Renal cortical epithelial cell (primary cell): ENCODE data around the gene TGFB2. TPM values are rescaled to one million over a fixed set of nuclear protein-coding genes. Genes with fewer than 3 reads are reported as not detected.

Source experiments
- DNase-seq: peaks from one replicate; pipeline ENCODE4 v3.0.0-alpha.2; 2011; ENCODE audit warnings: low read depth
- total RNA-seq: library from RNA; depleted of rRNA; stranded (reverse); fragments of >200 nt; gene quantifications from 2 replicates; pipeline ENCODE4 v1.2.3, GENCODE V29; 2014

TGFB2 gene
- total RNA-seq, 1 donor from 2014 or later: 69.3 TPM

DNA sequence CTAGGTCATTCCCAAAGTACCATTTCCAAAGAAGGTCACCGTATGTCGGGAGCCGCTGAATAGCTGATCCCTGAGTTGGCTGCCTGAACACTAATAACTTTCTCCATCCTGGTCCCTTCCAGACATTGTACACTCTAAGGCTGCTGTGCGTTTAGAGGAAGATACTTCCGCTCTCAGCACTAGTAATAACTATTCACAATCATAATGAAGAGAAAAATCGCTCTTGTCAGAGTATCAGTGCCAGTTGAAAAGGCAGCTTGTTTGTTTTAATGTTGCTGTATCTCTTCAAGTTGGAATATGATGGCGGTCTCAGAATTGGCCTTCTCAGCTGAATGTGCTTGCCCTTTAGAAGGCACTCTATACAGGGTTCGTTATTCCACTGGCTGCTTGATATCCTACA is 43.5 kb downstream of the TGFB2 start:
- DNase-seq: no peak

DNA sequence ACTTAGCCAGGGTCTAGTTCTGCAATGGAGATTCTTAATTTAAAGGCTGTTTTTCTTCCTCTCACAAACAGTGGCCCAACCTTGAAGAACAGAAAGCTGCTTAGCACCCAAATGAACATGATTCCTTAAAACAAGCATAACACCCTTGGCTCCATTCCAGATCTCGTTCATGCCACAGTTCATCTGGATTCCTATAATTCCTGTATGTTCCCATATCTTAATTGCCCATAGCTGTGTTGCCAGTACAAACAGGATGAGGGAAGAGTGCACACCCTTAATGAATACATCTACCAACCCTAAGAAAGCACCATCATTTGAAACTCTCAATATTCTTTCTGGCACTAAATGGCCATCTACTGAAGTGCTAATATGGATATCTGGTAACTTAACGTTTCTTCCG is 45.5 kb downstream of the TGFB2 start:
- DNase-seq: peak; percentile 53

DNA sequence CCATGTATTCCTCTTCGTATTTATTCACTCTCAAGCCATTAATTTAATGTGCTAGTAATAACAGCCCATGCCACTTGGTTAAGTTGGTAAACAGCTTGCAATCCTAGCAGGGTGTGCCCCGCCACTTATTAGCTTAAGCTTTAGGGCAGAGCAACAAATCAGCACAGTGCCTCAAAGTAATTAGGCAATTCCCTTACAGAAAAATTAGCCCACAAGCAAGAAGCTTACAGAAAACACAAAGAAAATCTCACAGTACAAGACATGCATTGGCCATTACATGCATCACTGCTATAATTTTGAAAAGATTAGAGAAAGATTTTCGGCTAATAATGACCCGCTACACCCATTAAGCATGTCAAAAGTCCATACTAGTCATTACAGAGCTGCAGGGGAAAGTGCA is 47.6 kb downstream of the TGFB2 start:
- DNase-seq: peak; percentile 74

DNA sequence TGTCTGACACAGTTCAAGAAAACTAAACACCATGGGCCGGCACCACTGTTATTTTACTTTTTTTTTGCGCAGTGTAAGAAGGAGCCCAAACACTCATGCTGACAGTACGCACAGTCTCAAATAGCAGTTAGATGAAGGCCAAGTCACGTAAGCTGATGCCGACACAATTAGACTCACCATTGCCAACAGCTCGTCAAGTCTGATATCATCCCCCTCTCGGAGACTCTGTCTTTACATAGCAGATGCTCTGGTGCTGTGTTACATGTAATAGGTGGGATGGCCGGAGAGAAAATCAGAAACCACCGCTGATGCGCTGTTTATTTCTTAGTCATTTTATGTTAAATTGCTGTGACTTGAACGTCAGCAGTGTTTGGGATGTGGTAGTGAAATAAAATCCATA is 49.3 kb downstream of the TGFB2 start:
- DNase-seq: no peak

DNA sequence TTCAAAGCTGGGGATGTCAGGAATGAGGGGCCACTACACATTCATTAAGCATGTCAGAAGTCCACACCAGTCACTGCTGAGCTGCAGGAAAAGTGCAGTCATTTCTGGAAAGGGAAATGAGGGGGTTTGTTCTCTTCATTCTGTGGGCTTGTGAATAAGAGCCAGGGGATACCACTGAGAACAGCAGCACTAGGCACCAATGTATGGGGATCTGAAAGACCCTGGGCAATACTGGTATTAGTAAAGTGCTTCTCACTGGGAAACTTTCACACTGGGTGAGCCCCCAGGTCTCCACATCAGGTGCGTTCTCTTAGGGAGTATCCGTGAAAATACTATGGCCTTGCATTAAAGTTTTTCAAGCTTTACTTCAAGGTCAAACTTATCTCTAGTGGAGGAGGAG is 49.9 kb downstream of the TGFB2 start:
- no peak for DNase-seq

DNA sequence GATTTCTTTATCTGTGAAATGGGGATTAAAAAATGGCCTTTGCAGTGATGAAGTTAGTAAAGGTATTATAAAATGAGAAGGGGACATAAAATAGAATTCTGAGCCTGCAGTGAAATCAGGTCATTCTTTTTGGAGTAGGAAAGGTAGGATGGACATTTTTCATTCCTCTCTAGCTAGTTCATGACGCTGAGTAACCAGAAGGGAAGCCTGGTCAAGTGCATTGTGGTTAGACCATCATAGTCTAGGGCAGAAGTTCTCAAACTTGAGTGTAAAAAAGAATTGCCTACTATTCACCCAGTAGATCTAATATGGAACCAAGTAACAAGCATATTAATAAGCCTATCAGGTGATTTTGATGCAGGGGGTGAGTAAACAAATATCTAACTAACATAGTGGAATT is 50.8 kb downstream of the TGFB2 start:
- DNase-seq: no peak

DNA sequence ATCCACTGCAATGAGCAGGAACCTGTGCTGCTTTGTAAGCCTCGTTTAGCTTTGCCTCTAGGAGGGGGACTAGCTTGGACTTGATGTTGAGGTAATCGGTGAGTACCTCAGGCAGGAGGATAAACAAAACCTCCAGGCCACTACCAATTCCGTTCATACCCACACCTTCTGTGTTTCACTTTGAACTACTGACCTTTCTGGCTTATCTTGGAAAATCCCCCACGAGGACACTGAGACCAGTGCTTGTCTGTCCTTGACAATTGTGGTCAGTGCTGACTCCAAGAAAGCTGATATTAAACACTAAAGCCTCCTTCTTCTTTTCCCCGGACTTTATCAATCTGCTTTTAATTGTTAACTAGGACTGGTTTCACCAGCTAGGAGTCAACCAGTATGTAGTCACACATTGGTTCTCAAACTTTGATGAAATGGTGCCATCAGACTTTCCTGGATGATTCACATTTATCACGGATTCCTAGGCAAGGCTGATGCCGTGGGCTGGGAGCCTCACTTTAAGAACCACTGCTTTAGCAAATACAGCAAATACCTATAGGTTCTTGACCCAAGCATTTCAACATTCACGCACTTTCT is 52.7 kb downstream of the TGFB2 start:
- peak; percentile 94 for DNase-seq

DNA sequence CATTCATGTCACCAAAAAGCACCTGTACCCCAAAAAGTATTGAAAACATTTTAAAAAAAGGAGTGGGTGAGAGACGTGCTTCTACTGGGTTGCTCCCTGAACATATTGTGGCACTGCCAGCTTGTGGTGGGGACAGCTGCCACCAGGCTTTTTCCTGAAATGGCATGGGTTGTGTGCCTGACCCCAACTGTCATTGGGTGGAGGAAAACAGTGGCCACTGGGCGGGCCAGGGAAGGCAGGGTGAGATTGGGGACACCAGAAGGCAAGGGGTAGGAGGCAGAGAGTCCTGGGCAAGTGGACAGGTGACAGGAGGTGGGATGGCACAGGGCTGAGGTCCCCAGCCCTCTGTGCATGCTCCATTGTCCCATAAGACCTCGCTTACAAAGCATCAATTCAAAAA is 55.5 kb downstream of the TGFB2 start:
- DNase-seq: no peak

DNA sequence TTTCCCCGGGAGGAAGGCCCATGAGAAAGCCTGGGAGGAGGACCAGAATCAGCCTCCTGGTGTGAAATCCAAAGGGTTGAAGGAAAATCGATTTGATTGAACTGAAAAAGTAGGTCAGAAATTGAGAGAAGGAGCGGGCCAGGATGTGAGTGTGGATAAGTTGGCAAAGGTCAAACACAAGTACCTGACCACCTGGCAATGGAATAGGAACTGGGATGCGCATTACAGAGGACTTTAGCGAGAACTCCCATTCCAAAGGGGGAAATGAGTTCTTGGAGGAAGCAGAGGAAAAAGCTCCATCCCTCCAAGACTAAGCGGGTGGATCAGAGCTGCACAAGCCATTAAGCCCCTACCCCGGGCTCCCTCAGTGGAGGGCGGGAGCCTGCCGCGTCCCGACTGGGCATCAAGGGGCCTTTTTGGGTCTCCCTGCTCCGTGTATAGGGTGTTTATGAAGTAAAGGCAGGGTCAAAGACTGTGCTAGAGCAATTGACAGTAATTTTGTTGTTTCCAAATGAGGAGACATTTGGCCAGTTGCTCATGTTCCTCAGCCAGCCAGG is 56.4 kb downstream of the TGFB2 start:
- DNase-seq: no peak

DNA sequence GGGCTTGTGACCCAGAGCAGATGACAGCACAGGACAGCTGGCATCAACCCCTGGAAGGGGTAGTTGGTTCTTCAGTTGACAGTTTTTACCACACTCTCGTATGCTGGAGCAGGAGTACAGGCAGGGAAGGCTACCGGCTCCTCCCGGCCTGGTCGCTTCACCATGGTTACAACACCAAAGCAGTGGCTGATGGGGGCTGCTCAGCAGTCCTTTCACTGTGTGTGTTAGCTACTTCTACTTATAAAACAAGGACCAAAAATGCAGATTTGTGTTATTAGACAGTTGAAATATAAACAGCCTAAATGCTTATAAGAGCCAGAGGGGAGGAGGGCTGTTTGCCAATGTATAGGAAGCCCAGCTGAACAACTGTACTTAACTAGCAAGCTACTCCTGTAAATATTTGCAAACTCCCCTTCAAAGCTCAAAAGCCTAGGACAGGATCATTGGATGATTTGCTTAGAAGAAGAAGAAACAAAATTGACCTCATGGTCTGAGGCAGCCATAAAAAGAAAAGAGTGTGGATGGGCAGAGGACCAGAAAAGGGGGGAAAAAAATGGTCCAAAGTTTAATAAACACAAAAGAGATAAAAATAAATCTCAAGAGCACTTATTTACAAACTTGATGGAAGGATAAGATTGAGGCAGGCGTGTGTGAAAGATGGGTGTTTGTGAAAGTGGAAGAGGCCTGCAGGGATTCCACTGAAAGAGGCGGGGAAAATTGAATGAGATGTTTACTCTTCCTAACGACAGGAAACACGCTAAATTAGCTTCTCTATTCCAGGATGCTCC is 57.1 kb downstream of the TGFB2 start:
- DNase-seq: no peak

DNA sequence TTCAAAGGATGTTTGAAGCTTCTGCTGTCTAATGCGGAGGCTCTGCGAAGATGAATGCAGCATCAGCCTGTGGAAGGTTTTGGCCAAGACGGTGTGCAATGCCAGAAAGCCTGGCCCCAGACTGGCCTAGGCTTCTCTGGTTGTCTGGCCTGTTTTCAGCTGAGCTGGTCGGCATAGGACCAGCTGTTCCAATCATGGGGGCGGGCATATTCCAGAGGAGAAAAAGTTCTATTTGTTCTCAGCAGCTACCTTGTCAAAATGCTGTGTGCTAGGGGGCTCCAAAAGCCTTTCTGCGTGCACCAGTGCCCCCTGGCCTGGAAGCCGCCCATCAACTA is 57.6 kb downstream of the TGFB2 start:
- no peak for DNase-seq

DNA sequence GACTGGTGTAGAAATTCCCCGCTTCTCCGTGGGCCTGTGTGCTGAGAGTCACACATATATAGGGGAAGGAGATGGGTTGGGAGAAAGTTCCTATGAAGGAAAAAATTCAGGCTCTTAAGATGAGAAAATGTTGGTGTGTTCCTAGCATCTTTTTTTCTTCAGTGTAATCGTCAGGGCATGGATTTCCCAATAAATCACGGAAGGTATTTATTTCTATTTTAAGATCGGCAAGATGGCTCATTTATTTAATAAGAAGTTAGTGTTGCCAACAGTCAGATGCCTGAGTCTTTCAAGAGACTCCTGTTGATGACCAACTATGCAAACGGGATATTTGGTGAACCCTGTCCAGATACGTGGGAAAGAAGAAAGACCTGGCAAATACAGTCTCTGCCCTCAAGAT is 58.2 kb downstream of the TGFB2 start:
- no peak for DNase-seq

DNA sequence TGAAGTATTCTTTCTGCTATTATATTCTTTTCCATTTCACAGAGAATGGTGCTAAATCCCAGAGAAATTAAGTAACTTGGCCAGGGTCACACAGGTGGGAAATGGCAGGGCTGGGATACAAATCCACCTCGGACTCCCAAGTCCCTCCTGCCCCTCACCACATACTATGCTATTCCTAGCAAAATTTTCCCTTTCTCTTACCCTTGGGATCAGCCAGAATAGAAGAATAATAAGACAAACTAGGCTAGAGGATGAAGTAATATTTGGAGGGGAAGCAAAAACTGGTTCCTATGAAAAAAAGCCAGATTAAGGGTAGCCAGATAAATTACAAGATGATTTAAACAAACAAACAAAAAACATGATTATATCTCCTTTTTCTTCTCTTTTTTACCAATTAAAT is 62.5 kb downstream of the TGFB2 start:
- no peak for DNase-seq

DNA sequence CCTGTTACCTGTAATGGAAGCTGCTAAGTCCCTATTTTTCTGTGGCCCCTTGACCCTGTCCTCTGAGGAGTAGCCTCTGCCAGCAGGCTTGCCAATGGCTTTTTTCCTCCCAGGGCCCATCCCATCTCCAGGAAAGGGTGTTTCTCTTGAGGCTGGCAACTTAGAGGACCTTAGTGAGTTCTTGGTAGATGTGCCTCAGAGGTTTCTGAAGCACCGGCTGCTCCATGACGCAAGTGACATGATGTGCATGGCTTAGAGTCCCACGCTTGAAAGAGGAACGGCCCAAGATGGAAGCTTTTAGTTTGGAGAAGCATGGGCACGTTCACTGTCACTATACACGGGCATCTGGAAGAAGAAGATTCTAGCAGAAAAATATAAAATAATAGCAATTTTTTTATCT is 63.0 kb downstream of the TGFB2 start:
- no peak for DNase-seq

DNA sequence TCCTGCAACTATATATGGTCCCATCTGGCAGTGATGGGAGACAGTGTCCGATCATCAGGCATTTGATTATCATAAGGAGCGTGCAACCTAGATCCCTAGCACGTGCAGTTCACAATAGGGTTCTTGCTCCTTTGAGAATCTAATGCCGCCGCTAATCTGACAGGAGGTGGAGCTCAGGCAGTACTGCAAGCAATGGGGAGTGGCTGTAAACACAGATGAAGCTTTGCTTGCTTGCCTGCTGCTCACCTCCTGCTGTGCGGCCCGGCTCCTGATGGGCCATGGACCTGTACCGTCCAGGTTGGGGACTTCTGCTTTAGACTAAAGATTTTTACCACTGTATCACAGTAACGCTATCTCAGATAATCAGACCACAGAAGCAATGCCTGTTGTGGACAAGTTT is 63.8 kb downstream of the TGFB2 start:
- DNase-seq: no peak

DNA sequence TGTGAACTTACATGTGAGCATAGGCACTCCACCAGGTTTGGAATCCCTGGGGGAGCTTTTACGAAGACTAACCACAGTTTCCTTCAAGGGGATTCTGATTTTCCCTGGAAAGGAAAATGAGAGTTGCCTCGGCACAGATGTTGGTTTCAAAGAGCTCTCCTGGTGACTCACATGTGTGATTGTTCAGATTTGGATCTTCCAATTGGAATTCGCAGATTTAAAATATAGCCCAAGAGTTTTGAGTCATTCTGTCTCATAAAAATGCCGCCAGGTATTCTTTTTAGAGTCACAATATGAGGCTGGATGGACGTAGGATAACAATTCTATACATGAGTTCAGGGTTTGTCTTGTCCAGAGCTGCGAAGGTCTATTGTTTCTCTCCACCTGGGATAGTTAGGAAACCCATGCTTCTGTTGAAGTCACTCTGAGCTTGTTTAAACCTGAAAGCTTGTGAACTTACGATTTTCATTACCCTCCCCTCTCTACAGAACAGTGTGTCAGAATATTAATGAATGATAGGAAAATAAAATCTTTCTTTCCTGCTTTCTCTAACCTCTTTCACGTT is 64.9 kb downstream of the TGFB2 start:
- DNase-seq: no peak

DNA sequence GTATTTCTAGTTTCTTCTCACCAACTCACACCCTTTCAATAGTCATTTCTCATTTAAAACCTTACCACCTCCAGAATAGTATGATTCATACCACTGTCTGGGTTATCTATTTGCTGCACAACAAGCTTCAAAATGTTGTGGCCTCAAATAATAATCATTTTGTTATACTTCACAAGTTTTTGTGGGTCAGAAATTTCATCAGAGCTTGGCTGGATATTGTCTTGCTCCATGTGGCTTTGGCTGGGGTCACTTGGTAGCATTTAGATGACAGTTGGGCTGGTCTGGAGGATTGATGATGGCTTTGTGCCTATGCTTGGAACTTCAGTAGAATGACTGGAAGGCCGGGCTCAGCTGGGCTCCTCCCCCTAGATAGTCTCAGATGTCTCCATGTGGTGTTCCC is 66.0 kb downstream of the TGFB2 start:
- DNase-seq: no peak

DNA sequence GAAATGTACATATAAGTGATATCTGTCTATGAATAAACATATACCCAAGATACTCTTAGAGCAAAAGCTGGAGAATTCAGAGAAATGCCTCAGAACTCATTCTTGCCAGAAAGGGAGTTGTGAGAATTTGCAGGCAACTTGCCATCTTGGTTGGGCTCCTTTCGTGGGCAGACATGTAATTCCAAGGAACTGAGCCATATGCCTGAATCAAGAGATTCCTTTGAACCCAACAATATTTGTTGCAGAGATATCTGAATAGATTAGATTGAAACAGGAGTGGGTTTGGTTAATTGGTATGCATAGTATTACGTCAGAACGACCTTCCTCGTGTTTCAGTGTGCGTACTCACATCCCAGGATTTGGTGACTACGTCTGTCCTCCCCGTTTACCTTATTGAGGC is 67.0 kb downstream of the TGFB2 start:
- DNase-seq: peak; percentile 42

DNA sequence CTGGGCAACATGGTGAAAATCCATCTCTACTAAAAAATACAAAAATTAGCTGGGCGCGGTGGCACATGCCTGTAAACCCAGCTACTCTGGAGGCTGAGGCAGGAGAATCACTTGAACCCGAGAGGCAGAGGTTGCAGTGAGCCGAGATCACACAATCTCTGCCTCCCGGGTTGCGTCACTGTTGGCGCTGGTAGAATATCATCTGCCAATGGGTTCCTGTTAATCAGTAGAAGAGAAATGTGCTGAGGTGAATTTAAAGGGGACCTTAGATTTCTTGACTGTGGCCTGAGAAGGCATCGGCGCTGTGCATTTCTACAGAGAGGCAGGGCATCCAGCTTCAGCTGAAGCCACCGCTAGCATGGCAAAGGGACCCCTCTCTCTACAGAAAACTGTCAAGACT is 68.0 kb downstream of the TGFB2 start:
- no peak for DNase-seq

DNA sequence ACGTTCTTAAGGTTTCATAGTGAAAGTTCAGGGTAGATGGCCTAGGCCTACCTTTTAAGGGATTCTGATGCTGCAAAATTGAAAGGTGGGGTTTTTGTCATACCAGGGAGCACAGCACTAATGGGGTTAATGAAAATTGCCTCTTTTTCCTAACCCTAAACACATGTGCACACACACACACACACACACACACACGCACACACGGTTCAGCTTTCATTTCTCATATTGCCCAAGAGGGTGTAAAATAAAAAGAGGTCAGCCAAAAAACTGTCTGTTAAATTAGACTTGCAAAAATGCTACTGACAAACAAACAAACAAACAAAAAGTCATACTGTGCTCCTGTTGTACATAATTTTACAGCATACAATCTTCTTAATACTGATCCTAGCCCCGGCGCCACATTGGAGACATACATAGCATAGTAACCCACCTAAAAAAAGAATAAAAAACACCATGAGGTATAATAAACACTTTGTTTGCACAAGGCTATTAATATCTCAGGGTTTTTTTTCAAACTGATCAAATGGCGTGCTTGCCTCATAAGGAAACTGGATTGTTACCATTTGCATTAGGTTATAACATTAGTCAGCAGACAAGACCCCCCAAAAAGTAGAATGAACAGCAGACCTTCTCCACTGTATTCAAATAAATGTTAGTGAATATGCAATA is 69.1 kb downstream of the TGFB2 start:
- DNase-seq: no peak

DNA sequence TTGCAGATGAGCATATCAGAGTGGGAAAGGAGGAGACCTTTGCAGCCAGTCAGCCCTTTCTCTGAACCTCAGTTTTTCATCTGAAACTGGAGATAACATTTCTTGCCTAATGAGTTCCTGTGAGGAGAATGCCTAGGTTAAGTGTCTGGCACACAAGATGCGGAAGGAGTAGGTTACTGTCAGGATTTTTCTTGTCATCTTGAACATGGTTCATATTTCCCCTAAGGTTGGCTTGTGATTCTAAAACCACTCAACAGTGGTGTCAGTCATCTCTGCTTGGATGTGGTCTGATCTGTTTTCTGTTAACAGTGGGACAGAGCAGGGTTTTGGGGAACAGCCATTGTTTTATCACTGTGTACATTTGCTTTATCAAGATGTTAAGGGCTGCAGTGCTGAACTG is 70.6 kb downstream of the TGFB2 start:
- no peak for DNase-seq

DNA sequence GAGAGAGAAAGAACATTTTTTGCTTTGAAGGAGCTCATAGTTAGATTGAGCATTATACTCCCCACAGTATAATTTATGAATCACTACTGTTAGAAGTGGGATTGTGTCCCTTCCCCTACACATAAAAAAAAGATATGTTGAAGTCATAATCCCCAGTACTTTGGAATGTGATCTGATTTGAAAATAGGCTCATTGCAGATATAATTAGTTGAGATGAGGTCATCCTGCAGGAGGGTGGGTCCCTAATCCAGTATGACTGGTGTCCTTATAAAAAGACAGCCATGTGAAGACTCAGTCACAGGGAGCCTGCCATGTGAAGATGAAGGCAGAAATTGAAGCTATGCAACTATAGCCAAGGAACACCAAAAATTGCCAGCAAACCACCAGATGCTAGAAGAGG is 76.4 kb downstream of the TGFB2 start:
- no peak for DNase-seq

DNA sequence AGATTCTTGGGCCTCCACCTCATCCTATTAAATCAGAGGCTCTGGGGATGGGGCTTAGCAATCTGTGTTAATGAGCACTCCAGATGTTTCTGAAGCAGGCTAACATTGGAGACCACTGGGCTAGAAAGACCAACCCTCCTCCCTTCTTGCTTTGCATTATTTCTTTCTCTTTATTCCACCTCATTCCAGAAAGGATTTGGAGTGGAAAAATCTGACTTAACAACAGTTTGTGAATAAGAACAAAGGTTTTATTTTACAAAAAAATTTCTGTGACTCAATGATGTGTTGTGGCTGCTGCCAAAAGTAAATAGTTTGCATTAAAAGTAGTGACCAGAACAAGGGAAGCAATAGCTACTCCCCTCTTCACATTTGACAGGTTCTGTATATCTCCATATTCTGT is 79.4 kb downstream of the TGFB2 start:
- DNase-seq: peak; percentile 49
